Ishikawa (cell line): ENCODE measurements around the gene BBS9.

Experiments
- CEBPB ChIP-seq: IDR thresholded peaks from 2 replicates; pipeline ENCODE4 v1.6.1; 2012
- CREB1 ChIP-seq: IDR thresholded peaks from 2 replicates; pipeline ENCODE4 v1.6.1; 2012; ENCODE audit warnings: low read depth
- EGR1 ChIP-seq: IDR thresholded peaks from 2 replicates; pipeline ENCODE4 v1.6.1; 2012
- EP300 ChIP-seq: IDR thresholded peaks from 2 replicates; pipeline ENCODE4 v1.6.1; 2012; ENCODE audit warnings: borderline replicate concordance
- FOXM1 ChIP-seq: IDR thresholded peaks from 2 replicates; pipeline ENCODE4 v1.6.1; 2012; ENCODE audit warnings: low read depth, borderline replicate concordance
- MAX ChIP-seq: IDR thresholded peaks from 2 replicates; pipeline ENCODE4 v1.6.1; 2012
- NFIC ChIP-seq: IDR thresholded peaks from 2 replicates; pipeline ENCODE4 v1.6.1; 2012
- RAD21 ChIP-seq: IDR thresholded peaks from 2 replicates; pipeline ENCODE4 v1.6.1; 2012; ENCODE audit warnings: low read depth
- REST ChIP-seq: IDR thresholded peaks from 2 replicates; pipeline ENCODE4 v1.6.1; 2012; ENCODE audit warnings: low read depth, mild to moderate bottlenecking
- TAF1 ChIP-seq: IDR thresholded peaks from 2 replicates; pipeline ENCODE4 v1.6.1; 2012; ENCODE audit warnings: low read depth, mild to moderate bottlenecking
- TCF12 ChIP-seq: IDR thresholded peaks from 2 replicates; pipeline ENCODE4 v1.6.1; 2012; ENCODE audit warnings: low read depth
- TEAD4 ChIP-seq: IDR thresholded peaks from 2 replicates; pipeline ENCODE4 v1.6.1; 2012
- YY1 ChIP-seq: IDR thresholded peaks from 2 replicates; pipeline ENCODE4 v1.6.1; 2012; ENCODE audit warnings: low read depth
- ZBTB7A ChIP-seq: IDR thresholded peaks from 2 replicates; pipeline ENCODE4 v1.6.1; 2012; ENCODE audit warnings: low read depth

GRCh38 chr7:33212144-33212543, 82.8 kb downstream of the BBS9 start:
- TF ChIP-seq CREB1 = no peak
- no peak for TF ChIP-seq RAD21
- TF ChIP-seq MAX = no peak
- TF ChIP-seq REST = no peak
- no peak for TF ChIP-seq TAF1
- no peak for TF ChIP-seq CEBPB
- no peak for TF ChIP-seq EP300
- TF ChIP-seq FOXM1 = no peak
- TF ChIP-seq YY1 = no peak
- no peak for TF ChIP-seq TEAD4
- no peak for TF ChIP-seq NFIC
- no peak for TF ChIP-seq EGR1
- TF ChIP-seq TCF12 = no peak
- TF ChIP-seq ZBTB7A = no peak
